ENCODE results near the gene CLCN7. TPM values are rescaled to one million over a fixed set of nuclear protein-coding genes. Genes with fewer than 3 reads are reported as not detected.

Gene CLCN7
- total RNA-seq, 2 donors from 2014 or later, result 19.4 to 31.7 TPM

GRCh38 chr16:1477033-1477432, 2.2 kb upstream of the CLCN7 start:
- Histone ChIP-seq H3K9me3 (no peaks in the 10 kb centered on the region), H3K4me1 (peaks cover 0 to 21% of the 10 kb centered on the region in 2 donors), H3K4me3 (no peak overlapping the region), H3K27ac (no peak overlapping the region), H3K36me3 (no peaks in the 10 kb centered on the region), H3K27me3 (no peaks in the 10 kb centered on the region)
- TF ChIP-seq, protein P1, sequence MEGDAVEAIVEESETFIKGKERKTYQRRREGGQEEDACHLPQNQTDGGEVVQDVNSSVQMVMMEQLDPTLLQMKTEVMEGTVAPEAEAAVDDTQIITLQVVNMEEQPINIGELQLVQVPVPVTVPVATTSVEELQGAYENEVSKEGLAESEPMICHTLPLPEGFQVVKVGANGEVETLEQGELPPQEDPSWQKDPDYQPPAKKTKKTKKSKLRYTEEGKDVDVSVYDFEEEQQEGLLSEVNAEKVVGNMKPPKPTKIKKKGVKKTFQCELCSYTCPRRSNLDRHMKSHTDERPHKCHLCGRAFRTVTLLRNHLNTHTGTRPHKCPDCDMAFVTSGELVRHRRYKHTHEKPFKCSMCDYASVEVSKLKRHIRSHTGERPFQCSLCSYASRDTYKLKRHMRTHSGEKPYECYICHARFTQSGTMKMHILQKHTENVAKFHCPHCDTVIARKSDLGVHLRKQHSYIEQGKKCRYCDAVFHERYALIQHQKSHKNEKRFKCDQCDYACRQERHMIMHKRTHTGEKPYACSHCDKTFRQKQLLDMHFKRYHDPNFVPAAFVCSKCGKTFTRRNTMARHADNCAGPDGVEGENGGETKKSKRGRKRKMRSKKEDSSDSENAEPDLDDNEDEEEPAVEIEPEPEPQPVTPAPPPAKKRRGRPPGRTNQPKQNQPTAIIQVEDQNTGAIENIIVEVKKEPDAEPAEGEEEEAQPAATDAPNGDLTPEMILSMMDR (IDR thresholded peaks at IDR 0.05), result no peak
- no peak for DNase-seq (ENCODE audit: low spot score)

- Histone ChIP-seq H3K27ac (peak overlapping the region; percentile 84 to 94), H3K36me3 (no peaks in the 10 kb centered on the region), H3K9me3 (no peaks in the 10 kb centered on the region), H3K4me1 (peaks cover 0 to 30% of the 10 kb centered on the region in 2 donors), H3K4me3 (peak overlapping the region; percentile 74 to 98), H3K27me3 (no peaks in the 10 kb centered on the region)
- TF ChIP-seq, protein P1 (IDR thresholded peaks at IDR 0.05), result no peak
- DNase-seq (ENCODE audit: low spot score), result no peak
Observed at GRCh38 chr16:1475552-1476114, 805 bp upstream of the CLCN7 start.

DNA sequence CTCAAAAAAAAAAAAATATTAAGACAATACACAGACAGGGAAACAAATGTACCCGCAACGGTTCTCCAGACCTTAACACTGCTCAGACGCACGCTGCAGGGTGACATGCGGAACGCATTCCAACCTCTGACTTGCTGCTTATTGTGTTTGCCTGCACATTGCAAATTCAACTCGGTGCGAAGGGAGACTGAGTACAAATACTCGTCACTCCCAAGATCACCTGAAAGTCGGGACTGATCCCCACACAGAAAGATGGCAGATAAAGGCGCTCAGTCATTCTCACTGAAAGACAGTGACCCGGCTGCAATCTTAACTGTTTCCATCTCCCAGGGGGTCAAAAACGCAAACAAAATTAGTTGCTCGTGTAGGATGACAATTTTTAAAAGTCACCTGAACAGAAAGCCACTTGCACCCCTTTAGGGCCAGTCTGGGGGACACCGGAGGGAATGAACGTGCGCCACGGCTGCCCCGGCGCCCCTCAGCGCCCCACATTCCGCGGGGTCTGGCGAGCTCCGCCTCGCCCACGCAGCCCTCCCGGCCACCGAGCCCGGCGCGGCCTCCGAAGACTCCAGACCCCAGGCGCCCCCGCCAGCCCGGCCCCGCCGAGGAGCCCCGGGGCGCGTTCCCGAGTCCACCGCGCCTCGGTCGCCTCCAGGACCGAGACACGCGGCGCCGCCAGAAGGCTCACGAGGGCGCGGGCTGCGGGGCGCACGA, 589 bp downstream of the CLCN7 start:
- Histone ChIP-seq H3K27me3 (no peaks in the 10 kb centered on the region), H3K4me3 (peak overlapping the region; percentile 74 to 98), H3K9me3 (no peaks in the 10 kb centered on the region), H3K27ac (peak overlapping the region; percentile 84 to 94), H3K4me1 (peaks cover 0 to 35% of the 10 kb centered on the region in 2 donors), H3K36me3 (no peaks in the 10 kb centered on the region)
- TF ChIP-seq, protein P1 (IDR thresholded peaks at IDR 0.05), result no peak
- no peak for DNase-seq (ENCODE audit: low spot score)

- TF ChIP-seq, protein P1 (IDR thresholded peaks at IDR 0.05), result no peak
- Histone ChIP-seq H3K4me1 (peaks cover 0 to 35% of the 10 kb centered on the region in 2 donors), H3K9me3 (no peaks in the 10 kb centered on the region), H3K4me3 (no peak overlapping the region), H3K36me3 (no peaks in the 10 kb centered on the region), H3K27me3 (no peaks in the 10 kb centered on the region), H3K27ac (no peak overlapping the region)
- no peak for DNase-seq (ENCODE audit: low spot score)
Observed at GRCh38 chr16:1472974-1473373, 1.9 kb downstream of the CLCN7 start.

DNA sequence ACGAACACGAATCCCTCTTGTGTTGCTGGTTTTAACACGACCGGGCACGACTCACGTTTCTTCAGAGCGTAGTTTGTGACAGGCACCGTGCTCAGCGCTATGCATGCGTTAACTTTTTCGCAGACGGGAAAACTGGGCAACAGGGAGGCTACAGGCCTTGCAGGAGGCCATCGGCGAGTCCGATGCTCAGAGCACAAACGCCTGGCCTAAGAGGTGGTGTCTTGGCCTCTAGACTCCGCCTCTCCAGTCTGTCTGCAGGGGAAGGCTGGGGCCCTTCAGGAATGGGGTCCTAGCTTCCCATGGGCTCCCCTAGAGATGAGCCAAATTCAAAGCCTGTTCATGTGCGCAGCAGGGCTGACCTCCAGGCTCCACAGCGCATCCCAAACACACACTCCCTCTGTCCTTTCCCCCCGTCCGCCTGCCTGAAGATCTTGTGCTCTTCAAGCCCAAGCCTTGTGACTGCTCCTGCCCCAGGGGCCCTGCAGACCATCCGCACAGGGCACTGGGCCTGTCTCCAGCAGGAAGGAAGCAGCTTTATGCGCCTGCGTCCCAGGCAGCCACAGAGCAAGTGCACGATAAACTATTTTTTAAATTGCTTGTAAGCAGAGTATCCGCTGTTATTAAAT, 3.1 kb downstream of the CLCN7 start:
- Histone ChIP-seq H3K36me3 (no peaks in the 10 kb centered on the region), H3K4me1 (peaks cover 0 to 35% of the 10 kb centered on the region in 2 donors)

More for the DNA sequence above, 3.1 kb downstream of the CLCN7 start:
- Histone ChIP-seq H3K4me3 (no peak overlapping the region), H3K27me3 (no peaks in the 10 kb centered on the region), H3K9me3 (no peaks in the 10 kb centered on the region), H3K27ac (no peak overlapping the region)
- no peak for DNase-seq (ENCODE audit: low spot score)
- TF ChIP-seq, protein P1 (IDR thresholded peaks at IDR 0.05), result no peak
